GM12872 (cell line): Measurements from ENCODE around the gene ZIC4.

Source experiments
- TF ChIP-seq, protein P1 (sequence below): IDR thresholded peaks from 3 replicates; pipeline ENCODE4 v1.5.1; 2011; ENCODE audit warnings: low read depth, mild to moderate bottlenecking, low read length, moderate library complexity; ENCODE audit not compliant: insufficient read depth

Gene ZIC4

GRCh38 chr3:147390589-147391569, 15.5 kb downstream of the ZIC4 start:
- TF ChIP-seq, protein P1, sequence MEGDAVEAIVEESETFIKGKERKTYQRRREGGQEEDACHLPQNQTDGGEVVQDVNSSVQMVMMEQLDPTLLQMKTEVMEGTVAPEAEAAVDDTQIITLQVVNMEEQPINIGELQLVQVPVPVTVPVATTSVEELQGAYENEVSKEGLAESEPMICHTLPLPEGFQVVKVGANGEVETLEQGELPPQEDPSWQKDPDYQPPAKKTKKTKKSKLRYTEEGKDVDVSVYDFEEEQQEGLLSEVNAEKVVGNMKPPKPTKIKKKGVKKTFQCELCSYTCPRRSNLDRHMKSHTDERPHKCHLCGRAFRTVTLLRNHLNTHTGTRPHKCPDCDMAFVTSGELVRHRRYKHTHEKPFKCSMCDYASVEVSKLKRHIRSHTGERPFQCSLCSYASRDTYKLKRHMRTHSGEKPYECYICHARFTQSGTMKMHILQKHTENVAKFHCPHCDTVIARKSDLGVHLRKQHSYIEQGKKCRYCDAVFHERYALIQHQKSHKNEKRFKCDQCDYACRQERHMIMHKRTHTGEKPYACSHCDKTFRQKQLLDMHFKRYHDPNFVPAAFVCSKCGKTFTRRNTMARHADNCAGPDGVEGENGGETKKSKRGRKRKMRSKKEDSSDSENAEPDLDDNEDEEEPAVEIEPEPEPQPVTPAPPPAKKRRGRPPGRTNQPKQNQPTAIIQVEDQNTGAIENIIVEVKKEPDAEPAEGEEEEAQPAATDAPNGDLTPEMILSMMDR, result no peak

GRCh38 chr3:147389717-147390116, 16.6 kb downstream of the ZIC4 start:
- TF ChIP-seq, protein P1, result no peak

GRCh38 chr3:147388700-147389580, 17.4 kb downstream of the ZIC4 start:
- TF ChIP-seq, protein P1, result no peak

DNA sequence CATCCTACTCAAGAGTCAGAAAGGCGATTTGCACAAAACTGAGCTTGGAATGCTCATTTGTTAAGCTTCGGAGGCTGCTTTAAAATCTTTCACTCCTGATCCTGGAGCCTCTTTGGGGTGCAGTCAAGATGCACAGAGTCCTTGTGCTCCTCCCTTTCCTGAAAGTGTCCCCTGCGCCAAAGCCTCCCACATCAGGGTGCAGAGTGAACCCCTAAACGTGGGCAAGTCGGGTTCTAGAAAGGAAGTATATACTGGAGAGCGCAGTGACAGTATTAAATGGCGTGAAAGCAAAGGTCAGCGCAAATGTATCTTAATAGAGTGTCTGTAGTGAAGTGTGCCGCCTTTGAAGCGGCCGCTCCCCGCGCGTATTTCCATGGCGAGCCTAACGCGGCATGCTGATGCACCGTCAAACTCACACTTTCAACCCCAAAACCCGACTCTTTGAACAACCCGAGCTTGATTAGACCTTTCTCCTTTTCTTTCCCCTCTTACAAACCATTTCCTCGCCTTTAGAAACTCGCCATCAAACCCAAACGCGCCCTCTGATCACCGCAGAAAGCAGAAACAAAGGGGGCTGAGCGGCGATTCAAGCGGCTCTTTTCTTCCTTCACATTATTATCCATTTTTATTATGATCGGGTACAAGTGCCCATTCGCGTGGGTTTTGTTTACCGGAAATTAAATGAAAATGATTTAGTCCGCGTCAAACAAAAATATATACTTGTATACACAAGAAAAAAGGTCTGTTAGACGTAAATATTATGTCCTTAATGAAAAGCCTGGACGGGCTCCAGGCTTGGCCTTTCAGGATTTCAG, 18.3 kb downstream of the ZIC4 start:
- TF ChIP-seq, protein P1, result no peak

DNA sequence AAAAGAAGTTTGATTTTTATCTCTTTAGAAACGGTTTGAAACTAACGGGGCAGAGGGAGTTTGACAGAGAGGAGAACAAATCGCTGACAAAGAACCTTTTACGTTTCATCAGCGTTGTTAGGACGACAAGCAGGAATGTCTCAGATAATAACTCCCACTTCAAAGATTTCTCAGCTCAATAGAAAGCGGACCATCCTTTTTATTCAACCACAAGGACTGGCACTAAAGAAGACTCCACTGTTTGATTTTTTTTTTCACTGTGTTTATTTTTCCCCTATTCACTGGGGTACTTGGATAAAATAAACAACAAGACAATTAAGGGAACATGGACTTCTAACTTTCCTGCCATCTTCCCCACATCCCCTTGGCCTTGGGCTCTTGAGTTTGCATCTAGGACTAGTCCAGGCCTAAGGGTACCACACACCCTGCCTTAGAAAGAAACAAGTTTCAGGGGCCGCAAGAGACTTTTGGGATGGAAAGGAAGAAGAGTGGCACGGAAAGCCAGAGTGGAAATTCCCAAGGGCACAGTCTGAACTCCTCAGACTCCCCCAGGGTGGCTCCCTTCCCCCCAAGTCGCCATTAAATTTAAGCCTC, 19.0 kb downstream of the ZIC4 start:
- TF ChIP-seq, protein P1, result no peak

DNA sequence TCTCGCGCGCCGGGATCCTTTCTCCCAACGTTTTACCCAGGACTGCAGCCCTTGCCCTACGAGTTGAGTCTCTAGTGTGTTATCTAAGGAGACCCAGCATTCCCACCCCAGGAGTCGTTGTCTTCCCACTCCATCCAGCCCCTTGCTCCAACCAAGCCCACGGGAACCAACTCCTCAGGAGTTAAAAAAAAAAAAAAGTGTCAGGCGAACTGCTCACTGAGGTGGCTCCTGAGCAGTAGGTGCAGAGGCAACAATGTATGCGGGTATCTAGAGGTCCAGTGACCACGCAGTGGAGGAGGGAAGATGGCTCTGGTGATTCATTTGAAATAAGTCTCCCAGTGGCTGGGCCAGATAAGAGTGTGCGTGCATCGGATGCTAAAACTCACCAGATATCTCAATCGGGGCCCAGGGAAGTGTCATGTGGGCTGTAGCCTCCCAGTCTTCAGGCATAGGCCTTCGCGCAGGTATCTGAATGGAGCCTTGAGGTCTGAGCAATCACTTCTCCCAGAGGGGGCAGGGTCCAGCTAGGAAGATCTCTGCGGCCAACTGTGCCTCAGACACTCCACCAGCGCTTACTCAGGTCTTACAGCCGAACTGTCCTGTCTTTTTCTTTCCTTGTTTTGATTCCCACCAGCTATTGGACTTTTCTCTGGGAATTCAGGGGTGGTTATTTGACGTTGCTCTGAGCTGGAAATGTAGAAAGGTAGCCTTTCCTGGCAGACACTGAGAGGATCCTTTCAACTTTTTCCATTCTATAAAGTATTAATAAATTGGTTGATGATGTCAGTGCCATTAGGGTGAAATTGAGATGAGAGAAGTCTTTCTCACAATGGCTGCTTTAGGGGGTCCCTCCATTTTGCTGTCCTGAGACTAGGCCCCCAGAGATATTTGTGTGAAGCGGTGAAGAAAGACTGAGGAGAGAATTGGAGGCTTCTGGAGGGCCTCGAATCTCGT, 21.0 kb downstream of the ZIC4 start:
- TF ChIP-seq, protein P1, result no peak
